Embryonic facial prominence (tissue), 1 donor: ENCODE results near the gene SNCG.
"Not testable (repeated sequence)": the region's sequence is repeated elsewhere in the genome, so short reads cannot be mapped to it uniquely, and the experiment has no call there.

Experiments
- DNase-seq: peaks from one replicate; pipeline ENCODE4 v3.0.0-alpha.2; 2016; ENCODE audit errors: extremely low spot score

Gene SNCG

GRCh38 chr10:86958116-86958900 lies at the start of gene SNCG:
Gene SNCG, plus strand, starts transcription at chr10:86958599. Its CDS starts 99 bp downstream, at chr10:86958698.
- DNase-seq: no peak

DNA sequence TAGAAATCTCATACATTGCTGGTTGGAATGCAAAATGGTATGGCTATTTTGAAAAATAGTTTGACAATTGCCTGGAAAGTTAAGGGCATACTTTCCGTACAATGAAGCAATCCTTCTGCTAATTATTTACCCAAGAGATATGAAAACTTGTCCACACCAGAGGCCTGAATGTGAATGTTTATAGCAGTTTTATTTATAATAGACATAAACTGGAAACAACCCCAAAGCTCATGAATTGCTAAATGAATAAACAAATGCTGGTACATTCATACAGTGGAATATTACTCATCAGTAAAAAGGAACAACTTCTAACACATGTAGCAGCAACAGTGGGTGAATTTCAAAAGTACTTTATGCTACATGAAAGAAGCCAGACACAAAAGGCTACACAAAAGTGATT lies 43.7 kb upstream of the SNCG start:
- DNase-seq: no peak

- DNase-seq: no peak
Measured at GRCh38 chr10:86918022-86918471, 40.4 kb upstream of the SNCG start.

DNA sequence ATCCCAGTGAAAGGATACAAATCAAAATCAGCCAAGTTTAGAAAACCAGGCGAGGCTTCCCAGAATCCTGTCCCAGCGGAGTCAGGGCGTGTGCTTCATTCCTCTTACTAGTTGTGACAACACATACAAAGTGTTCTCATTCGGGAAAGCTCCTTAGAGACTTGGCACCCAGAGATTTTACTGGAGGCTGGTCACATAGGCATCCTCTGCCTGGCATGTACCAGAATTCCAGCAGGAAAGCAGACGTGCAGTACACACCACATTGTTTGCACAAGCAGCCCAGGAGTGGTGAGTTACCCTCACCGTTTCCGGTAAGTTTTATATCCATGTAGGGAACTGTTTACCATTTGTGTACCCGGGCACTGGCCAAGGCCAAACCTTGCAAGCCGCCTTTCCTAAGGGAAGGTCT lies 35.8 kb upstream of the SNCG start:
- DNase-seq: no peak

- no peak for DNase-seq
Measured at GRCh38 chr10:86929468-86930380, 28.7 kb upstream of the SNCG start.

DNA sequence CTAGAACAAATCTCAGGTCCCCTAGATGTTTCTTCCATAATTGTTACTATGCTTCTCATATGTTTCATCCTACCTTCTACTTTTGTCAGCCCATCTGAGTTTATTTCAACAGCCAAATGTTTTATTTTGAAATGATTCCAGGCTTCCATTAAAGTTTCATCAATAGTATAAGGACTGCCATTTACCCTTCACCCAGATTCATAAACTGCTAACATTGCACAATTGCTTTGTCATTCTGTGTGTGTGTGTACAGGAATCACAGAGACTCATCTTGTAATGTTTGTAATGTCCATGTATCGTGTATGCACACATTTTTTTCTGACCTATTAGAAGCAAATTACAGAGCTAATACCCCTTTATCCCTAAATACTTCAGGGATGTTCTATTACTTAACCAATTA lies 26.5 kb upstream of the SNCG start:
- DNase-seq: no peak

DNA sequence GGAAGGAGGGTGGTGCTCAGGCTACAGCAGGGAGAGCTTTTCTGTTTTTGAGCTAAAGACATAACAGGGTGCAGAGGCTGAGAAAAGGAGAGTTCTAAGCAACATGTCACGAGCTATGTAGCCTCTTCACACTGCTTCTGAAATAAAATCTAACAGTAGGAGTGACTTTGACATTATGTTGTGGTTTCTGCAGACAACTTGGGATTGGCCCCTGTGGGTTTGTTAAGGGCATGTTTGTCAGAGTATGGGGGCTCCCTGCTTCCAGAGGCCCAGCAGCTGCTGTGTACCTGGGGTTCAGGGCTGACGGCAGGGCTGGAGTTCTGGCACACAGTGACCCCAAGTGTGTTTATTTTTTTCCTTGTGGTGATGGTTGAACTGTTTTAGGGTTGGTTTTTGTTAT lies 25.7 kb upstream of the SNCG start:
- no peak for DNase-seq

DNA sequence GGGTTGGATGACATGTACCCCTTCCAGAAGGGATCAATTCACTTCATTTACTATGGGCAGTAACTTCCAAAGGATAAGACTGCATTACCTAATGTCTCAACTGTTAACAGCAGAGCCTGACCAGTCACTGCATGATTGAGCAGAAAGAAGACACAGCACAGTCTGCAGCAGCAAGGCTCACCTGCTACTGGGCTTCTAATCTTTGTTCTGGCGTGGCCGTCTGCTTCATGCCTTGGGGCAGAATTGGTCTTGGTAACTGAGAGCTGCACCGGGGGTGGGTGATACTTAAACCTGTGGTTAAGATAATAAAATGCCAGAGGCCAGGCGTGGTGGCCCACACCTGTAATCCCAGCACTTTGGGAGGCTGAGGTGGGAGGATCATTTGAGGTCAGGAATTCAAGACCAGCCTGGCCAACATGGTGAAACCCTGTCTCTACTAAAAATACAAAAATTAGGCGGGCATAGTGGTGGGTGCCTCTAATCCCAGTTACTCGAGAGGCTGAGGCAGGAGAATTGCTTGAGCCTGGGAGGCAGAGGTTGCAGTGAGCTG lies 24.2 kb upstream of the SNCG start:
- DNase-seq: not testable (repeated sequence)

DNA sequence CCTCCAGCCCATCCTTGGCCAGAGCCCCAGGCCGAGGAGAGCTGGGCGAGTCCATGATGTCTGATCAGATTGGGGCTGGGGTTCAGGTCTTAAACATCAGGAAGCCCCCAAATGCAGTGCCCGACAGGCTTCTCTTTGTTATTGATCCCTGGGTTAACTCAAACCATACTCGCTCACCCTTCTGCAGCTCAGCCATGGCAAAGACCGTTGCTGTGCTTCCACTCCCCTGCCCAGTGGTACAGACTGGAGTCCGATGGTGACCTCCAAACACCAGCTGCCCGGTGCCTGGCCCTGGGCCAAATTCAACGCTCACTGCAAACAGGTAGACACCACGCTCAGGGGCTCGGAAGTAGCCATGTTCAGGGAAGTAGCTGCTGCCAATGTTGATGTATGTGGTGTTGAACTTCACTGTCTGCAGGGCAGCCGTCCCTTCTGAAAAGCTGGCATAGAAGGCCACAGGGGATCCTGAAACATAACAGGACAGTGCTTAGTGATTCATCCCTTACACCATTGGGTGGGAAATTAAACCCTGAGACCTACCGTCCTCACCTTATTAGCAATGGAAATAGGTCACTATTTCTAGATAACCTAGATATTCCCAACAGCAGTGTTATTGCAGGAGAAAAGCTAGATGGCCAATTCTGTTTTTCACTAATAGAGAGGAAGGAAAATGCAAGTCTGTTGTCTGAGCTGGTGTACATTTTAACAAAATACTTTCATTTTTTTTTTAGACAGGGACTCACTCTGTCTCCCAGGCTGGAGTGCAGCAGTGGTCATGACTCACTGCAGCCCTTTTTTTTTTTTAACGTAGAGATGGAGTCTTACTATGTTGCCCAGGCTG lies 21.5 kb upstream of the SNCG start:
- DNase-seq: no peak

- DNase-seq: no peak
Measured at GRCh38 chr10:86937502-86938154, 20.8 kb upstream of the SNCG start.

DNA sequence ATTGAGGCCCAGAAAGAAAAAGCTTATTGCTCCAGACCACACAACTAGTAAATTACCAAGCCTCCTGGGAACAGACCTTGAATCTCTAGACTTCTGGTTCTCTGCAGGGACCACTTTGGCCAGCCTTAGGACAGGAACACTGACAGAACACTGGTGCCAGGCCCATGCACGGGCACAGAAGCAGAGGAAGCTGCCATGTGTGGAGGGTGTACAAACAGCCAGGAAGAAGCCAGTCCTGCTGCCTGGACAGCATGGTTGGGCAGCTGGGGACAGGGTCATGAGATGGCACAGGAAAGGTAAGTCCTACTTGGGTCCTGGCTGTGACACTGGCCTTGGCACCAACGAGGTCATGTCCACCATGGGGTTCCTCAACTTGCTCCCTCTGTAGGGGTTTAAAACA lies 20.1 kb upstream of the SNCG start:
- DNase-seq: no peak

DNA sequence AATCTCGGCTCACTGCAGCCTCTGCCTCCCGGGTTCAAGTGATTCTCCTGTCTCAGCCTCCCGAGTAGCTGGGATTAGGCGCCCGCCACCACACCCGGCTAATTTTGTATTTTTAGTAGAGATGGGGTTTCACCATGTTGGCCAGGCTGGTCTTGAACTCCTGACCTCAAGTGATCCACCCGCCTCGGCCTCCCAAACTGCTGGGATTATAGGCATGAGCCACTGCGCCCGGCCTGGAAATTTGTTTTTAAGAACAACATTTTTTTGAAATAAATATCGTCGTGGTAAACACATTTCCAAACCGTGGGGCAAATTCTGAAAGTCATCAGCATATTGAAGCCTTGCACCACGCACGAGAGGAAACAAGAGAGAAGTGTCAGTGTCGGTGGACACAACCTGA lies 18.3 kb upstream of the SNCG start:
- not testable (repeated sequence) for DNase-seq

- DNase-seq: no peak
Measured at GRCh38 chr10:86940677-86941076, 17.7 kb upstream of the SNCG start.

DNA sequence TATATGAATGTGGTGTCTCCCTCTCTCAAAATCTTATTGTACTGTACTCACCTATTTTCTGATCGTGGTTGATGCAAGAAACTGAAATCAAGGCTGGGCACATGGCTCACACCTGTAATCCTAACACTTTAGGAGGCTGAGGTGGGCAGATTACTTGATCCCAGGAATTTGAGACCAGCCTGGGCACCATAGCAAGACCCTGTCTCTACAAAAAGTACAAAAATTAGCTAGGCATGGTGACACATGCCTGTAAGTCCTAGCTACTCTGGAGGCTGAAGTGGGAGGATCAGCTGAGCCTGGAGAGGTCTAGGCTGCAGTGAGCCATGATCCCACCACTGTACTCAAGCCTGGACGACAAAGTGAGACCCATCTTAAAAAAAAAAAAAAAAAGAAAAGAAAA lies 17.0 kb upstream of the SNCG start:
- DNase-seq: no peak

- no peak for DNase-seq
Measured at GRCh38 chr10:86941991-86942421, 16.4 kb upstream of the SNCG start.

DNA sequence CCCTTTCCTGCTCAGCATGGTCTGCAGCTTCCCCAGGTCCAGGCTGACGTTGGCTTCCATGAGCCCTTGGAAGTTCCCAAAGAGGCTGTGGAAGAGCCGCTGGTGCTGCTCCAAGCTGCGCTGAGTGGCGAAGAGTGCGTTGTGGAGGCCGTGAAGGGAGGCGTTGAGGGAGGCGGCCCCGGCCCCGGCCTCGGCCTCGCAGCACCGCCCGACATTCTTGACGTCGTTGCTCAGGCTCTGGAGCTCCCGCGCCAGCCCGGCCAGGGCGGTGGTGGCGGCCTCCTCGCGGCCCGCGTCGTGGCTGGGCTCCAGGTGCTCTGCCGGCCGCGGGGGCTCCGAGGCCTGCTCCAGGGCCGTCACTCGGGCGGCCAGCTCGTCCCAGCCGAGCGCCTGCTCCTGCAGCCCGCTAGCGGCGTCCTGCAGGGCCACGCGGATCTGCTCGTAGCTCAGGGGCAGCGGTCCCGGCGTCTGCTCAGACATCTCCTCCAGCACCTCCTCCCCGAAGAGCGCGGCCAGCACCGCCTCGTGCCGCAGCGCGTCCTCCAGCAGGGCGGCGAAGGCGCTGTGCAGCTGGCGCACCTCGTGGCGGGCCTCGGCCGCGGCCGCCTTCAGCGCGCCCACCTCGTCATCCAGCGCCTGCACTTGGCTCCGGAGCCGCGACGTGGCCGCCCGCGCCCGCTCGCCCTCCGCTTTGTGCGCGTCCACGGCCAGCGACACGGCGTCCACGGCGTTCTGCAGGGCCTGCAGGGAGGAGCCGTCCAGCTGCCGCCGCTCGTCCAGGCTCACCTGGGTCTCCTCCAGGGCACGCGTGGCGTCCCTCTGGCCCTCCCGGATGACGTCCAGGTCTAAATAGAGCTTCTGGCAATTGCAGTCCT lies 15.7 kb upstream of the SNCG start:
- no peak for DNase-seq

- no peak for DNase-seq
Measured at GRCh38 chr10:86943316-86944030, 14.9 kb upstream of the SNCG start.

- no peak for DNase-seq
Measured at GRCh38 chr10:86944031-86944419, 14.4 kb upstream of the SNCG start.

DNA sequence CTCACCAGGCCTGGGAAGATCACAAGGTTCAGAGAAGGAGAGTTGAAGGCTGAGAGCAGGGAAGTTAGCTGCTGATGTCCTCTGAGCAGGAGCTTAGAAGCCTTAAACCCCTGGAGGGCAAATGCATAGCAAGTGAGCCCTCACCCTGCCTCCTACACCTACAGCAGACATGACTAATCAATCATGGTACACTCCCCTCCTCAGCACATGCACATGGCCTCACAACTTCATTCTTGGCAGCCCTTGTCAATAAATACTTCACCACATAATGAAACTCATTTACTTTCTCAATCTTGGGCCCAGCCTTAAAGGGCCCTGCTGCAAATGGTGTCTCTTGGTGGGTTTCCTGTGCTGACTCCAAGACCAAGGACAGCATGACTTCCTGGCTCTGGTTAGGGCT lies 13.9 kb upstream of the SNCG start:
- no peak for DNase-seq
